HepG2 (cell line): ENCODE measurements around the gene IRF1. TPM values are rescaled to one million over a fixed set of nuclear protein-coding genes. Genes with fewer than 3 reads are reported as not detected.

Experiments used
- ATAC-seq: fragments of 200-7000 bp; cut with Tn5 transposase; 3 replicates; pipeline ENCODE4 v1.9.1; 2020; ENCODE audit warnings: mild to moderate bottlenecking, moderate library complexity
- BruUV-seq: library from RNA; stranded (reverse); fragments of 400-500 nt; replicated peaks from 2 replicates; lab custom pipeline; 2021; lab: Mats Ljungman, UMichigan
- CTCF ChIA-PET: fragments of 300-600 bp; formaldehyde crosslinking; extraction: SDS; loops from one replicate; lab custom pipeline; 2021; ENCODE audit warnings: low total read pairs, inconsistent platforms, low intra/inter-chr PET ratio; lab: Yijun Ruan, JAX
- POLR2A ChIA-PET: fragments of 350-600 bp; sonication (Branson Sonifier 250); formaldehyde crosslinking; loops from one replicate; lab custom pipeline; 2020; ENCODE audit warnings: antibody characterized with exemption, inconsistent platforms; lab: Yijun Ruan, JAX
- DNase-seq: peaks from one replicate; pipeline ENCODE4 v3.0.0-alpha.2; 2015; ENCODE audit warnings: low spot score
- FAIRE-seq: peaks from 3 replicates; lab custom pipeline; 2011; peaks lifted over from hg19 to GRCh38; lab: Jason Lieb, UNC
- H2AFZ ChIP-seq: one replicate; pipeline ENCODE4 v1.6.1; 2011; ENCODE audit warnings: low read length, inconsistent platforms
- H3K27ac ChIP-seq: fragments of 300-600 bp; 3 replicates; pipeline ENCODE4 v1.8.0; 2011; ENCODE audit warnings: mixed run types, mild to moderate bottlenecking, mixed read lengths, low read length, inconsistent platforms; ENCODE audit not compliant: insufficient read depth; ENCODE audit errors: extremely low read length
- H3K27me3 ChIP-seq, 2 experiments: fragments of 200-600 bp in 1 of 2; 2 replicates in 1 of 2; 3 replicates in 1 of 2; pipeline versions ENCODE4 v1.6.0 to v1.8.0; 2011; ENCODE audit warnings: low read length in 2 of 2, mild to moderate bottlenecking in 2 of 2, moderate library complexity in 2 of 2, inconsistent platforms in 1 of 2; ENCODE audit not compliant: insufficient read depth in 2 of 2, control insufficient read depth in 1 of 2
- H3K36me3 ChIP-seq, 2 experiments: fragments of 200-600 bp in 1 of 2; replicated peaks in 1 of 2; 2 replicates in 1 of 2; 3 replicates in 1 of 2; pipeline versions ENCODE4 v1.5.1 to v1.8.0; 2011; ENCODE audit warnings: low read length in 2 of 2, inconsistent platforms in 1 of 2; ENCODE audit not compliant: insufficient read depth in 2 of 2, control insufficient read depth in 1 of 2
- H3K4me1 ChIP-seq: 2 replicates; pipeline ENCODE4 v1.5.1; 2012; ENCODE audit warnings: low read length, inconsistent platforms; ENCODE audit not compliant: insufficient read depth
- H3K4me2 ChIP-seq: 2 replicates; pipeline ENCODE4 v1.6.0; 2011; ENCODE audit warnings: low read depth, low read length, inconsistent platforms
- H3K4me3 ChIP-seq, 3 experiments: fragments of 200-600 bp in 1 of 3; sonication (generic), shearing (Covaris generic) in 1 of 3; replicated peaks in 1 of 3; 2 replicates each; pipeline ENCODE4 v1.5.1; 2011 to 2016; ENCODE audit warnings: low read length in 3 of 3, inconsistent platforms in 2 of 3, low read depth in 2 of 3, mild to moderate bottlenecking in 2 of 3, control low read depth in 1 of 3, mixed read lengths in 1 of 3; ENCODE audit not compliant: insufficient read depth in 1 of 3
- H3K79me2 ChIP-seq: one replicate; pipeline ENCODE4 v1.6.1; 2011; ENCODE audit warnings: low read length, inconsistent platforms; ENCODE audit not compliant: insufficient read depth
- H3K9ac ChIP-seq: 2 replicates; pipeline ENCODE4 v1.6.0; 2011; ENCODE audit warnings: mild to moderate bottlenecking, low read depth, low read length, inconsistent platforms; ENCODE audit not compliant: insufficient read depth
- H3K9me3 ChIP-seq: 2 replicates; pipeline ENCODE4 v1.5.1; 2012; ENCODE audit warnings: mild to moderate bottlenecking, low read length
- H4K20me1 ChIP-seq: 2 replicates; pipeline ENCODE4 v1.6.0; 2011; ENCODE audit warnings: inconsistent platforms, mild to moderate bottlenecking, low read length, moderate library complexity; ENCODE audit not compliant: insufficient read depth
- ARID2 ChIP-seq: sonication (generic); formaldehyde crosslinking; IDR thresholded peaks from 2 replicates; pipeline ENCODE4 v1.8.1; 2022; ENCODE audit warnings: mild to moderate bottlenecking, missing genetic modification reagents, borderline replicate concordance
- EEA1 ChIP-seq: sonication (generic); formaldehyde crosslinking; IDR thresholded peaks from 2 replicates; pipeline ENCODE4 v1.5.1; 2020; ENCODE audit warnings: mild to moderate bottlenecking, missing genetic modification reagents, borderline replicate concordance
- EED ChIP-seq: sonication (generic); formaldehyde crosslinking; IDR thresholded peaks from 2 replicates; pipeline ENCODE4 v1.5.0; 2020; ENCODE audit warnings: mild to moderate bottlenecking, missing genetic modification reagents
- FOXA1 ChIP-seq, 2 experiments: fragments of 450-650 bp in 1 of 2; sonication (generic) in 1 of 2; formaldehyde crosslinking in 1 of 2; IDR thresholded peaks; 2 replicates each; pipeline versions ENCODE4 v1.4.0 to v1.6.1; 2016 to 2020; ENCODE audit warnings: missing genetic modification reagents in 1 of 2
- IRF2 ChIP-seq: IDR thresholded peaks from 2 replicates; pipeline ENCODE4 v1.6.1; 2018; ENCODE audit warnings: missing genetic modification reagents, missing compliant biosample characterization
- IRX3 ChIP-seq: sonication (generic); formaldehyde crosslinking; IDR thresholded peaks from 2 replicates; pipeline ENCODE4 v1.8.1; 2023; ENCODE audit warnings: mild to moderate bottlenecking, low read depth, missing genetic modification reagents, borderline replicate concordance
- POLR2A ChIP-seq, 2 experiments: IDR thresholded peaks; 2 replicates each; pipeline ENCODE4 v1.6.1; 2011; ENCODE audit warnings: low read depth in 2 of 2, low read length in 2 of 2, mild to moderate bottlenecking in 1 of 2, moderate library complexity in 1 of 2; ENCODE audit not compliant: insufficient read depth in 1 of 2
- RBFOX2 ChIP-seq: fragments of 200-400 bp; formaldehyde crosslinking; IDR thresholded peaks from 2 replicates; pipeline ENCODE4 v1.6.1; 2017; ENCODE audit warnings: low read depth, mild to moderate bottlenecking, low read length
- RBM22 ChIP-seq: fragments of 200-400 bp; formaldehyde crosslinking; optimal IDR thresholded peaks from 2 replicates; pipeline ENCODE3; 2017; ENCODE audit warnings: mild to moderate bottlenecking, low read length, moderate library complexity
- REPIN1 ChIP-seq: sonication (generic); formaldehyde crosslinking; IDR thresholded peaks from 2 replicates; pipeline ENCODE4 v1.8.0; 2022; ENCODE audit warnings: missing genetic modification reagents, low read depth, mild to moderate bottlenecking, borderline replicate concordance
- SAFB2 ChIP-seq: sonication (generic); formaldehyde crosslinking; IDR thresholded peaks from 2 replicates; pipeline ENCODE4 v1.5.1; 2020; ENCODE audit warnings: missing genetic modification reagents, low read depth, mild to moderate bottlenecking, borderline replicate concordance
- SETDB1 ChIP-seq: sonication (generic); formaldehyde crosslinking; IDR thresholded peaks from 2 replicates; pipeline ENCODE4 v1.5.1; 2020; ENCODE audit warnings: missing genetic modification reagents, mild to moderate bottlenecking, borderline replicate concordance
- TCF7L2 ChIP-seq: IDR thresholded peaks from 2 replicates; pipeline ENCODE4 v1.6.1; 2011; ENCODE audit warnings: mild to moderate bottlenecking, low read depth, low read length, moderate library complexity
- ZFP36L1 ChIP-seq: sonication (generic); formaldehyde crosslinking; IDR thresholded peaks from 2 replicates; pipeline ENCODE4 v1.8.0; 2022; ENCODE audit warnings: mild to moderate bottlenecking, missing genetic modification reagents, moderate library complexity
- ZFX ChIP-seq: sonication (generic); formaldehyde crosslinking; IDR thresholded peaks from 2 replicates; pipeline ENCODE4 v1.4.0; 2020; ENCODE audit warnings: mild to moderate bottlenecking, low read depth, missing genetic modification reagents, moderate library complexity
- ZNF883 ChIP-seq: sonication (generic); formaldehyde crosslinking; IDR thresholded peaks from 2 replicates; pipeline ENCODE4 v1.5.1; 2020; ENCODE audit warnings: mild to moderate bottlenecking, missing genetic modification reagents; ENCODE audit errors: not compliant biosample characterization
- WGBS: methylation state at CpG from one replicate; pipeline ENCODE4 v1.1.6; 2017; ENCODE audit warnings: low lambda C conversion rate; 5-methylcytosine and 5-hydroxymethylcytosine counted together
- in situ Hi-C: cut with HindIII; loops from 2 replicates; pipeline ENCODE4 v1.10.0; 2017; ENCODE audit warnings: low pct_unique_long_range_greater_than_20kb; ENCODE audit not compliant: extremely low pct_ligation_motif_present
- intact Hi-C: fragments of 100-400 bp; cut with micrococcal nuclease; formaldehyde crosslinking; loops from one replicate; pipeline ENCODE4 v1.10.0; 2022; ENCODE audit not compliant: unreplicated experiment
- polyA plus RNA-seq, 8 experiments: library from polyadenylated mRNA; depleted of rRNA in 3 of 8; stranded (reverse) in 7 of 8; unstranded in 1 of 8; fragments of >200 nt; fragmentation: Illumina TruSeq in 4 of 8; extraction: Trizol in 4 of 8; gene quantifications; 2 replicates each; pipeline versions ENCODE4 v1.2.1 to v1.2.3, GENCODE V29; 2011 to 2016; ENCODE audit warnings: low read depth in 4 of 8, missing spikeins in 1 of 8, mixed read lengths in 1 of 8; ENCODE audit not compliant: insufficient read depth in 1 of 8
- total RNA-seq, 5 experiments: library from RNA; depleted of rRNA; stranded (reverse); fragments of >200 nt; fragmentation: Illumina TruSeq; extraction: Trizol; gene quantifications; 2 replicates each; pipeline ENCODE4 v1.2.3, GENCODE V29; 2016; ENCODE audit warnings: low read depth in 1 of 5
- TF ChIP-seq, protein P1 (sequence below): sonication (generic); formaldehyde crosslinking; IDR thresholded peaks from 2 replicates; pipeline ENCODE4 v1.4.0; 2020; ENCODE audit warnings: mild to moderate bottlenecking, low read depth, missing genetic modification reagents

The IRF1 gene
- total and polyA plus RNA-seq, 2 of the 13 experiments (the other 11 are each of a cell fraction or from before 2014, with no cell fraction given): 4.1 to 8.8 TPM

DNA sequence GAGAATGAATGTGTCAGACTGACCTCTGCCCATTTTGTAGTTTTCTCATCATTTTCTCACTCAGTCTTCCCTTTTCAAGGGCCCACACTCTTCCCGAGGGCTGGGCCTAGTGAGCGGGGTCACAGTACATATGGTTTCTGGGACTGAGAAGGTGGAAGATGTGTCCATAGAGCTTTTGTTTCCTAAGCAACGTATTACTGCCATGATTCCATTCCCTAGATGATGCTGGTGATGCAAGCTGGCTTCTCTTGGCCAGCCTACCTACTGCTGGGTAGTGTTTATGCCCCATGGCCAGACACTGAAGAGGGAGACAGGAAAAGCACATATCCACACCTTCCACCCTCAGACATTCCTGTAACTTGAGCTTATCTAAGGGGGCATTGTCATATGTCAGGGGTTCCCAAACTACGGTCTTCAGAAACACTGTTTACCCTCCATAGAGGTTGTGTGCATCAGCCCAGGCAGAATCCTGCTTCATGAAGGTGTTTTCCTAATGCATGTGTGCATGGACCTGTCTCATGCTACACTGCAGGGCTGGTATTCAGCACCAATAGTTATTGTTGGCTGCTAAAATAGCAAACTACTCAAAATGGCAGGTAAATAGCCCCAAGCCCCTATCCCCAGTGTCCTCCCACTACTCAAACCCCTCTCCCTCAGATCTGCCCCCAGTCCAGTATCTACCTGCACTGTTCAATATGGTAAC lies 9.5 kb downstream of the IRF1 start:
- in situ Hi-C loops (no loop called here), intact Hi-C loops (no loop called here)
- Histone ChIP-seq H3K27ac (no peak overlapping the region), H3K9ac (no peak overlapping the region), H3K4me2 (no peak overlapping the region), H3K4me1 (peaks cover 41% of the 10 kb centered on the region), H4K20me1 (no peaks in the 10 kb centered on the region), H3K36me3 (peaks cover 11 to 26% of the 10 kb centered on the region in 2 experiments; a peak in 4 of 5 replicates), H2AFZ (no peak overlapping the region), H3K4me3 (no peak overlapping the region), H3K27me3 (no peaks in the 10 kb centered on the region), H3K9me3 (no peaks in the 10 kb centered on the region), H3K79me2 (no peaks in the 10 kb centered on the region)
- BruUV-seq: no TSS peak
- 68% methylated on average over 4 of the region's 4 CpGs for WGBS
- TF ChIP-seq SETDB1 (CRISPR knock-in tag): no peak
- TF ChIP-seq POLR2A (IDR thresholded peaks at IDR 0.05; ENCODE audit: insufficient read depth in 1 of 2, low read depth in 2 of 2, low read length in 2 of 2): 0 out of 4 replicates have a peak, but pooled peaks of 1 of the 2 experiments have one; percentile 13
- peak; percentile 47 for TF ChIP-seq RBM22
- ChIA-PET POLR2A (interaction anchor here (1.1 to 7.9 kb wide), 5 partner anchors 9 to 20 kb away, joined by 4 to 99 read pairs (median 7); partner anchors contain the start of gene IRF1), CTCF (no interaction called here)
- FAIRE-seq (no peak), DNase-seq (no peak), ATAC-seq (no peak)

DNA sequence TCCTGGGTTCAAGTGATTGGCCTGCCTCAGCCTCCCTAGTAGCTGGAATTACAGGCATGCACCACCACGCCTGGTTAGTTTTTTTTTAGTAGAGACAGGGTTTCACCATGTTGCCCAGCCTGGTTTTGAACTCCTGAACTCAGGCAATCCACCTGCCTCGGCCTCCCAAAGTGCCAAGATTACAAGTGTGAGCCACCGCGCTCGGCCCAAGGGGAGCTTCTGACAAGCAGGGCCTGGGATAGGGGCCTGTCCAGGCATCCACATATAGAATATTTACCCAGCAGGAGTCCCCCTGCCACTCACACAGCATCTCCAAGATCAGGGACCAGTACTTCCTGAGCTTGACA lies 10.1 kb downstream of the IRF1 start:
- Histone ChIP-seq H3K9ac (no peak overlapping the region), H3K4me3 (no peak overlapping the region), H3K4me2 (no peak overlapping the region), H3K4me1 (peaks cover 46% of the 10 kb centered on the region), H3K27me3 (no peaks in the 10 kb centered on the region), H2AFZ (no peak overlapping the region), H3K27ac (no peak overlapping the region), H3K9me3 (no peaks in the 10 kb centered on the region), H3K36me3 (peaks cover 10 to 21% of the 10 kb centered on the region in 2 experiments; a peak in 4 of 5 replicates), H4K20me1 (no peaks in the 10 kb centered on the region), H3K79me2 (no peaks in the 10 kb centered on the region)
- ATAC-seq: no peak
- in situ Hi-C loops: no loop called here
- POLR2A ChIA-PET: interaction anchor here (1.1 to 7.9 kb wide), 5 partner anchors 9 to 21 kb away, joined by 4 to 99 read pairs (median 7); partner anchors contain the start of gene IRF1
- BruUV-seq: no TSS peak
- intact Hi-C loops: no loop called here
- no peak for DNase-seq
- 96% methylated on average over 5 of the region's 5 CpGs for WGBS
- no peak for FAIRE-seq
- CTCF ChIA-PET: no interaction called here
- TF ChIP-seq ZNF883 (CRISPR knock-in tag) (no peak), IRX3 (CRISPR knock-in tag) (no peak), FOXA1 (IDR thresholded peaks at IDR 0.05) (no peak), FOXA1 (CRISPR knock-in tag; IDR thresholded peaks at IDR 0.05) (no peak), IRF2 (CRISPR knock-in tag) (no peak), EEA1 (no peak), REPIN1 (CRISPR knock-in tag) (no peak), ZFP36L1 (CRISPR knock-in tag) (no peak), ARID2 (CRISPR knock-in tag) (no peak), SAFB2 (CRISPR knock-in tag) (no peak), TCF7L2 (no peak), ZFX (CRISPR knock-in tag) (no peak), EED (CRISPR knock-in tag) (no peak), RBFOX2 (no peak)
- TF ChIP-seq, protein P1, sequence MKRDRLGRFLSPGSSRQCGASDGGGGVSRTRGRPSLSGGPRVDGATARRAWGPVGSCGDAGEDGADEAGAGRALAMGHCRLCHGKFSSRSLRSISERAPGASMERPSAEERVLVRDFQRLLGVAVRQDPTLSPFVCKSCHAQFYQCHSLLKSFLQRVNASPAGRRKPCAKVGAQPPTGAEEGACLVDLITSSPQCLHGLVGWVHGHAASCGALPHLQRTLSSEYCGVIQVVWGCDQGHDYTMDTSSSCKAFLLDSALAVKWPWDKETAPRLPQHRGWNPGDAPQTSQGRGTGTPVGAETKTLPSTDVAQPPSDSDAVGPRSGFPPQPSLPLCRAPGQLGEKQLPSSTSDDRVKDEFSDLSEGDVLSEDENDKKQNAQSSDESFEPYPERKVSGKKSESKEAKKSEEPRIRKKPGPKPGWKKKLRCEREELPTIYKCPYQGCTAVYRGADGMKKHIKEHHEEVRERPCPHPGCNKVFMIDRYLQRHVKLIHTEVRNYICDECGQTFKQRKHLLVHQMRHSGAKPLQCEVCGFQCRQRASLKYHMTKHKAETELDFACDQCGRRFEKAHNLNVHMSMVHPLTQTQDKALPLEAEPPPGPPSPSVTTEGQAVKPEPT: no peak
